NCI-H1048 (cell line): ENCODE results near the gene PITPNM1.
"Not testable (repeated sequence)": the region's sequence is repeated elsewhere in the genome, so short reads cannot be mapped to it uniquely, and the experiment has no call there.

Experiments used
- DNase-seq: peaks from one replicate; lab custom pipeline; 2025; lab: John Stamatoyannopoulos, UW

PITPNM1 gene

GRCh38 chr11:67466367-67466766 lies 38.8 kb downstream of the PITPNM1 start:
- DNase-seq, result no peak

GRCh38 chr11:67465530-67465929 lies 39.6 kb downstream of the PITPNM1 start:
- not testable (repeated sequence) for DNase-seq

- no peak for DNase-seq
Measured at GRCh38 chr11:67465189-67465510, 40.0 kb downstream of the PITPNM1 start.

GRCh38 chr11:67464411-67465188 lies 40.6 kb downstream of the PITPNM1 start:
- DNase-seq, result peak; percentile 74

GRCh38 chr11:67463680-67464410 lies 41.3 kb downstream of the PITPNM1 start:
- no peak for DNase-seq

GRCh38 chr11:67463186-67463585 lies 42.0 kb downstream of the PITPNM1 start:
- DNase-seq, result no peak

DNA sequence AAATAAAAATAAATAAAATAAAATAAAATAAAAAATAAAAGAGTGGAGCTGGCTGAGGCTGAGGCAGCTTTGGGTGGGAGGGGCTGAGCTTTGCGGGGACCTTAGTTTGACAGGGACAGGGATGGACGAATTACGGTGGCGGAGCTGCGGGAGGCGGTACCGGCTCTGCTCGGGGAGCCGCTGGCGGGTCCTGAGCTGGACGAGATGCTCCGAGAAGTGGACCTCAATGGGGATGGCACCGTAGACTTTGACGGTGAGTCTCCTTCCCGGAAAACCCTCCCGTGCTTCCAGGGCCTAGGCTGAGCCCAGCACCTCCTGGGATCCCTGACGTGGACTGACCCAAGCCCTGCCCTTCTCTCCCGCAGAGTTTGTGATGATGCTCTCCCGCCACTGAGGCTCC lies 46.9 kb downstream of the PITPNM1 start:
- no peak for DNase-seq

DNA sequence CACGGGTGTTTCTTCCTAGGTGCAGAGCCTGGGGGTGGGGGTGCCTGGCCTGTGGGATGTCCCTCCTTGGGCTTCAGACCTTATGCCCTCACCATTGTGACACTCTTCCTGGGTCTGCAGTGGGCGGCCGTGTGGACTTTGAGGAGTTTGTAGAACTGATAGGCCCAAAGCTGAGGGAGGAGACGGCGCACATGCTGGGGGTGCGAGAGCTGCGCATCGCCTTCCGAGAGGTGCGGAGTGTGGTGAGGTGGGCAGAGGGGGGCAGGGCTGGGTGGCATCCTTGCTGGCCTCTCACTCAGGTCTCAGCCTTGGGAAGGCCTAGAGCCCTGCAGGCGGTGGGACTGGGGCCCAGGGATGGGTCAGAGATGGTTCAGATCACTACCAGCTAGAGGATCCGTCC lies 47.7 kb downstream of the PITPNM1 start:
- DNase-seq, result no peak

DNA sequence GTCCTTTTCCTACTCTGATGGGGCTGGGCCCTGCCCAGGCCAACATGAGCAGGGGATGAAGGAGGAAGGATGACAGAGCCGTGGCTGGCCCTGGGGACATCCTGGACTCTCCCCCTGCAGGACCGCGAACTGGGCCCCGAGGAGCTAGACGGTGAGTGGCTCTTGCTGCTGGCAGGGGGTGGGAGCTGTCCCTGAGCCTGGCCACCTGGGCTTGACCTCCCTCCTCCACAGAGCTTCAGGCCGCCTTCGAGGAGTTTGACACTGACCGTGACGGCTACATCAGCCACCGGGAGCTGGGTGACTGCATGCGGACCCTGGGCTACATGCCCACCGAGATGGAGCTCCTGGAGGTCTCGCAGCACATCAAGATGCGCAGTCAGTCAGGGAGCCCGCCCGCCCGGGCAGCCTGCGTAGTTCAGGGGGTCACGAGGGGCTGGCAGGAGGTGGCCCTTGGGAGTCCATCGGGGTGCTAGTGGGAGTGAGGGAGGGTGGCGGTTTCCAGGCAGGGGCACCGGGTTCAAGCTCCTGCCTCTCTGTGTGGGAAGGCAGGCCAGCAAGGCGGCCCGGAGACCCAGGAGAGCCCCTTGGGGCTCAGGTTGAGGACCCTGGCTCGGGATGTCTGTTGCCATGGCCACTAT lies 49.0 kb downstream of the PITPNM1 start:
- DNase-seq, result no peak

DNA sequence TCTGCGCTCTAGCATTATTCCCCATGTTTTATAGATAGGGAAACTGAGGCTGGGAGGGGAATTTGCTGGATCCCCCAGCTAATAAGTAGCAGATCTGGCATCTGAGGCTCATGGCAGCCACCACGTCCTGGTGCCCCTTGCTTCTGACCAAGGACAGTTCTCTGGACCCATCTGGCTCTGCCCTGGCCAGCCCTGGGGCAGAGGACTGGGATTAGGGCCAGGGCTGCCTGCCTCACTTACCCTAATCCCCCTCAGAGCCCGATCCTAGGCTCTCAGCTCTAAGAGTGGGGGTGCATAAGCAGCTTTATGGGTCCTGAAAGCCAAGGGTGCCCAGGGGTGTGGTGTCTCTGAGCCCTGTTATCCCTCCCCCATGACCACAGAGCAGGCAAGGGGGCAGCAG lies 50.1 kb downstream of the PITPNM1 start, which contains the start of gene CABP4:
CABP4 (plus strand) TSS at position 301 of the 400 bp plus-strand sequence; CDS start at position 371, 70 bp downstream.
- DNase-seq, result no peak

GRCh38 chr11:67453816-67454732 lies 51.1 kb downstream of the PITPNM1 start:
- no peak for DNase-seq

- DNase-seq, result no peak
Measured at GRCh38 chr11:67452141-67452952, 52.8 kb downstream of the PITPNM1 start, which contains the start of gene GPR152. Gene GPR152, minus strand, starts transcription at chr11:67452729. Its CDS starts 5 bp downstream, at chr11:67452724.

- DNase-seq, result no peak
Measured at GRCh38 chr11:67451658-67451976, 53.5 kb downstream of the PITPNM1 start.

DNA sequence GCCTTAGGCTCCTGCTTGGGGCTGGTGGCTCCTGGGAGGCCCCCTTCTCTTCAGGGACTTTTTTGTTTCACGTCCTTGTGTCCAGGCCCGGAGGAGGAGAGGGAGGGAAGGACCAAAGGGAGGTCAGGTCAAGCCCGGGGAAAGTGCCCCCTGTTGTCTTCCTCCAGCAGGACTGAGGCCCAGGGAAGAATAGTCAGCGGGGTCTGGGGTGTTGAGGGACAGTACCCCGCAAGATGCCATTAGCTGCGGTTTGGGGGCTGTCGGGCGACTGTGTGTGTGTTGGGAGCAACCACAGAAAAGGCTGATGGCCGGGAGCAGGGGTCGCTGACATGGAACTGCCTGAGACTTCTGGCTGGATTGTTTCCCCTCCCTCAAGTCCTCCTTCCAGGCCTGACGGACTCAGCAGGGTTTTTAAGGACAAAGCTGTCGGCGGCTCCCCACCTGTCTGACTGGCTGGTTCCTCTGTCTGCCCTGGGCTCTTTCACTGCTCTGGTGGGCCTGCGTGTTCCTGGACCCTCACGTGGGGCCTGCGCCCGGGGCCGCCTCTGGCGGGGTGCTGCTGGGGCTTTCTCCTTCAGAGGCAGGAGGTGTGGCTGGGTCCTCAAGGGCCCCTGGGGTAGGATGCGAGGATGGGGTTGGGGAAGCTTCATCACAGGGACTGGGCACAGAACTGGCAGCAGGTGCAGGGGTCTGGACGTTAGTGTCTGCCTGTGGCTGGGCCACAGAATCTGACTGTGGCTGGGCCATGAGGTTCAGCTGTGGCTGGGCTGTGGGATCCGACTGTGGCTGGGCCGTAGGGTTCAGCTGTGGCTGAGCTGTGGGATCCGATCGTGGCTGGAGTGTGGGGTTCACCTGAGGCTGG lies 54.1 kb downstream of the PITPNM1 start:
- DNase-seq, result no peak

- no peak for DNase-seq
Measured at GRCh38 chr11:67449116-67449844, 55.9 kb downstream of the PITPNM1 start.

- no peak for DNase-seq
Measured at GRCh38 chr11:67448220-67448609, 56.9 kb downstream of the PITPNM1 start.

GRCh38 chr11:67445515-67445914 lies 59.6 kb downstream of the PITPNM1 start:
- DNase-seq, result no peak

- no peak for DNase-seq
Measured at GRCh38 chr11:67442504-67443404, 62.4 kb downstream of the PITPNM1 start.
